ENCODE measurements around the gene TMEM245.

DNA sequence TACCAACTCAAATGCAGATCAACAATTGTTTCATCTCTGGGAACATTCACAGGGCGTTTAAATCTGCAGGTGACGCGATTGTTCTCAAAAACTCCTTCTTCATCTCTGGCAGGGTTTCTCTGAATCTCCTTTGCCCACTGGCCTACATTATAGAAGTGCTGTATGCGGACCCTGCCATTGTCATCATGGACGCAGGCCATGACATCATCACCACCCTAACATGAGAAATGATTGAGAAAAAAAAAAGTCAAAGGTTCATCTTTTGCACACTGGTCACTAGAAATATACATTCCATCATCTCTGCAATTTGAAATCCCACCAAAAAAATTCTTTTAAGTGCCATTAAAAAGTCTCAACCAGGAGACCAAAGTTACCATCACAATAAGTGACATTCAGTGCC is 21.6 kb upstream of the TMEM245 start:
- TF ChIP-seq POLR2A (IDR thresholded peaks at IDR 0.05; ENCODE audit: low read depth, low read length): no peak
- no peak for TF ChIP-seq TAF1 (IDR thresholded peaks at IDR 0.05; ENCODE audit: borderline replicate concordance, low read depth, low read length)
- TF ChIP-seq POLR2AphosphoS5 (IDR thresholded peaks at IDR 0.05; ENCODE audit: low read depth, low read length): no peak
